ENCODE data around the gene SPINK13. TPM values are rescaled to one million over a fixed set of nuclear protein-coding genes. Genes with fewer than 3 reads are reported as not detected.

The SPINK13 gene
- total RNA-seq, 1 donor from 2014 or later = not detected

DNA sequence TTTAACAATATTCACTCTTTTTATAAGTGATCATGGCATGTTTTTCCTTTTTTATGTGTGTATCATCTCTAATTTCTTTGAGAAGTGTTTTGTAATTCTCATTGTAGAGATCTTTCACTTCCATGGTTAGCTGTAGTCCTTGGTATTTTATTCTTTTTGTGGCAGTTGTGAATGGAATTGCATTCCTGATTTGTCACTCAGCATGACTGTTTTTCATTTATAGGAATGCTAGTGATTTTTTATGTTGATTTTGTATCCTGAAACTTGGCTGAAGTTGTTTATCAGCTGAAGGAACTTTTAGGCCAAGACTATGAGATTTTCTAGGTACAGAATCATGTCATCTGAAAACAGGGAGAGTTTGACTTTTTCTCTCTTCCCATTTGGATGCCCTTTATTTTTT lies 13.1 kb upstream of the SPINK13 start:
- H3K4me3 ChIP-seq (ENCODE audit: insufficient read depth, low read depth, low read length) = no peak overlapping the region
- no peaks in the 10 kb centered on the region for H3K4me1 ChIP-seq (ENCODE audit: insufficient read depth, low read length)
- DNase-seq (ENCODE audit: low read depth) (no peak), FAIRE-seq (no peak)
- no peaks in the 10 kb centered on the region for H4K20me1 ChIP-seq (ENCODE audit: insufficient read depth, low read length)
- H3K36me3 Mint-ChIP-seq (ENCODE audit: low read depth, unreplicated experiment) = no peaks in the 10 kb centered on the region
- no peak overlapping the region for H3K27ac Mint-ChIP-seq (ENCODE audit: unreplicated experiment)
- H3K79me2 ChIP-seq (ENCODE audit: insufficient read depth, low read length) = no peaks in the 10 kb centered on the region
- no peaks in the 10 kb centered on the region for H3K9me3 ChIP-seq (ENCODE audit: insufficient read depth, low read depth, low read length)
- H3K27ac ChIP-seq (ENCODE audit: low read depth, low read length) = no peak overlapping the region
- no peaks in the 10 kb centered on the region for H3K27me3 Mint-ChIP-seq (ENCODE audit: low read depth, unreplicated experiment)
- peaks cover 9% of the 10 kb centered on the region for H3K9me3 Mint-ChIP-seq (ENCODE audit: unreplicated experiment)
- no peak overlapping the region for H3K9ac ChIP-seq (ENCODE audit: low read length)
- no peak overlapping the region for H2AFZ ChIP-seq (ENCODE audit: low read depth, low read length)
- no peaks in the 10 kb centered on the region for H3K27me3 ChIP-seq (ENCODE audit: insufficient read depth, low read length)
- no peak overlapping the region for H3K4me2 ChIP-seq (ENCODE audit: low read length)
- H3K4me1 Mint-ChIP-seq (ENCODE audit: low read depth, unreplicated experiment) = no peaks in the 10 kb centered on the region
- TF ChIP-seq EZH2 (IDR thresholded peaks at IDR 0.05; ENCODE audit: insufficient read depth, low read length) (no peak), CTCF (IDR thresholded peaks at IDR 0.05; ENCODE audit: insufficient read depth, low read depth, low read length) (no peak)
- no peaks in the 10 kb centered on the region for H3K36me3 ChIP-seq (ENCODE audit: insufficient read depth, low read length)
- no peak overlapping the region for H3K4me3 Mint-ChIP-seq (ENCODE audit: unreplicated experiment)

- H3K27me3 ChIP-seq (ENCODE audit: insufficient read depth, low read length) = no peaks in the 10 kb centered on the region
- no peak for FAIRE-seq
- no peaks in the 10 kb centered on the region for H3K36me3 ChIP-seq (ENCODE audit: insufficient read depth, low read length)
- no peak overlapping the region for H2AFZ ChIP-seq (ENCODE audit: low read depth, low read length)
- Mint-ChIP-seq H3K27me3 (ENCODE audit: low read depth, unreplicated experiment) (no peaks in the 10 kb centered on the region), H3K4me3 (ENCODE audit: unreplicated experiment) (no peak overlapping the region), H3K4me1 (ENCODE audit: low read depth, unreplicated experiment) (no peaks in the 10 kb centered on the region), H3K27ac (ENCODE audit: unreplicated experiment) (no peak overlapping the region), H3K9me3 (ENCODE audit: unreplicated experiment) (peaks cover 9% of the 10 kb centered on the region), H3K36me3 (ENCODE audit: low read depth, unreplicated experiment) (no peaks in the 10 kb centered on the region)
- no peak overlapping the region for H3K4me3 ChIP-seq (ENCODE audit: insufficient read depth, low read depth, low read length)
- H3K4me2 ChIP-seq (ENCODE audit: low read length) = no peak overlapping the region
- no peak overlapping the region for H3K27ac ChIP-seq (ENCODE audit: low read depth, low read length)
- no peaks in the 10 kb centered on the region for H3K4me1 ChIP-seq (ENCODE audit: insufficient read depth, low read length)
- no peak overlapping the region for H3K9ac ChIP-seq (ENCODE audit: low read length)
- no peaks in the 10 kb centered on the region for H3K79me2 ChIP-seq (ENCODE audit: insufficient read depth, low read length)
- no peaks in the 10 kb centered on the region for H4K20me1 ChIP-seq (ENCODE audit: insufficient read depth, low read length)
- H3K9me3 ChIP-seq (ENCODE audit: insufficient read depth, low read depth, low read length) = no peaks in the 10 kb centered on the region
- DNase-seq (ENCODE audit: low read depth) = no peak
- TF ChIP-seq EZH2 (IDR thresholded peaks at IDR 0.05; ENCODE audit: insufficient read depth, low read length) (no peak), CTCF (IDR thresholded peaks at IDR 0.05; ENCODE audit: insufficient read depth, low read depth, low read length) (no peak)
Measured at GRCh38 chr5:148259288-148259687, 9.3 kb upstream of the SPINK13 start.

GRCh38 chr5:148261221-148261620 lies 7.4 kb upstream of the SPINK13 start:
- Mint-ChIP-seq H3K27ac (ENCODE audit: unreplicated experiment) (no peak overlapping the region), H3K36me3 (ENCODE audit: low read depth, unreplicated experiment) (no peaks in the 10 kb centered on the region), H3K4me3 (ENCODE audit: unreplicated experiment) (no peak overlapping the region), H3K9me3 (ENCODE audit: unreplicated experiment) (peaks cover 12% of the 10 kb centered on the region), H3K4me1 (ENCODE audit: low read depth, unreplicated experiment) (no peaks in the 10 kb centered on the region), H3K27me3 (ENCODE audit: low read depth, unreplicated experiment) (no peaks in the 10 kb centered on the region)
- H4K20me1 ChIP-seq (ENCODE audit: insufficient read depth, low read length) = no peaks in the 10 kb centered on the region
- DNase-seq (ENCODE audit: low read depth) (no peak), FAIRE-seq (no peak)
- TF ChIP-seq EZH2 (IDR thresholded peaks at IDR 0.05; ENCODE audit: insufficient read depth, low read length) (no peak), CTCF (IDR thresholded peaks at IDR 0.05; ENCODE audit: insufficient read depth, low read depth, low read length) (no peak)
- no peak overlapping the region for H2AFZ ChIP-seq (ENCODE audit: low read depth, low read length)
- no peak overlapping the region for H3K4me3 ChIP-seq (ENCODE audit: insufficient read depth, low read depth, low read length)
- H3K79me2 ChIP-seq (ENCODE audit: insufficient read depth, low read length) = no peaks in the 10 kb centered on the region
- H3K27me3 ChIP-seq (ENCODE audit: insufficient read depth, low read length) = no peaks in the 10 kb centered on the region
- no peak overlapping the region for H3K4me2 ChIP-seq (ENCODE audit: low read length)
- no peak overlapping the region for H3K27ac ChIP-seq (ENCODE audit: low read depth, low read length)
- H3K4me1 ChIP-seq (ENCODE audit: insufficient read depth, low read length) = no peaks in the 10 kb centered on the region
- no peaks in the 10 kb centered on the region for H3K9me3 ChIP-seq (ENCODE audit: insufficient read depth, low read depth, low read length)
- no peak overlapping the region for H3K9ac ChIP-seq (ENCODE audit: low read length)
- H3K36me3 ChIP-seq (ENCODE audit: insufficient read depth, low read length) = no peaks in the 10 kb centered on the region

Data from astrocyte (in vitro differentiated cells and primary cell).